BE2C (cell line): ENCODE data around the gene AMN.
A peak's percentile ranks its signal among the peaks of the same experiment; 100 is the strongest.

Experiments
- DNase-seq: peaks from one replicate; pipeline ENCODE4 v3.0.0-alpha.2; 2020
- H3K27me3 ChIP-seq: fragments of 250-450 bp; sonication (Bioruptor Pico); 2 replicates; pipeline ENCODE4 v1.5.1; 2020; ENCODE audit warnings: mild to moderate bottlenecking
- H3K36me3 ChIP-seq: fragments of 250-450 bp; sonication (Bioruptor Pico); 2 replicates; pipeline ENCODE4 v1.5.1; 2020; ENCODE audit warnings: mild to moderate bottlenecking
- H3K4me1 ChIP-seq: fragments of 250-450 bp; sonication (Bioruptor Pico); 2 replicates; pipeline ENCODE4 v1.5.1; 2020
- H3K4me3 ChIP-seq: 2 replicates; pipeline ENCODE4 v1.5.1; 2011; ENCODE audit warnings: low read depth, low read length
- H3K9me3 ChIP-seq: fragments of 250-450 bp; sonication (Bioruptor Pico); 2 replicates; pipeline ENCODE4 v1.5.1; 2020
- TF ChIP-seq, protein P1 (sequence below): IDR thresholded peaks from 2 replicates; pipeline ENCODE4 v1.5.1; 2012; ENCODE audit warnings: mild to moderate bottlenecking, low read depth, low read length

Gene AMN

GRCh38 chr14:102878970-102879460 lies 43.4 kb upstream of the AMN start:
- no peaks in the 10 kb centered on the region for H3K9me3 ChIP-seq
- H3K4me1 ChIP-seq = no peaks in the 10 kb centered on the region
- H3K27me3 ChIP-seq = no peaks in the 10 kb centered on the region
- H3K4me3 ChIP-seq = no peak overlapping the region
- TF ChIP-seq, protein P1, sequence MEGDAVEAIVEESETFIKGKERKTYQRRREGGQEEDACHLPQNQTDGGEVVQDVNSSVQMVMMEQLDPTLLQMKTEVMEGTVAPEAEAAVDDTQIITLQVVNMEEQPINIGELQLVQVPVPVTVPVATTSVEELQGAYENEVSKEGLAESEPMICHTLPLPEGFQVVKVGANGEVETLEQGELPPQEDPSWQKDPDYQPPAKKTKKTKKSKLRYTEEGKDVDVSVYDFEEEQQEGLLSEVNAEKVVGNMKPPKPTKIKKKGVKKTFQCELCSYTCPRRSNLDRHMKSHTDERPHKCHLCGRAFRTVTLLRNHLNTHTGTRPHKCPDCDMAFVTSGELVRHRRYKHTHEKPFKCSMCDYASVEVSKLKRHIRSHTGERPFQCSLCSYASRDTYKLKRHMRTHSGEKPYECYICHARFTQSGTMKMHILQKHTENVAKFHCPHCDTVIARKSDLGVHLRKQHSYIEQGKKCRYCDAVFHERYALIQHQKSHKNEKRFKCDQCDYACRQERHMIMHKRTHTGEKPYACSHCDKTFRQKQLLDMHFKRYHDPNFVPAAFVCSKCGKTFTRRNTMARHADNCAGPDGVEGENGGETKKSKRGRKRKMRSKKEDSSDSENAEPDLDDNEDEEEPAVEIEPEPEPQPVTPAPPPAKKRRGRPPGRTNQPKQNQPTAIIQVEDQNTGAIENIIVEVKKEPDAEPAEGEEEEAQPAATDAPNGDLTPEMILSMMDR = no peak
- peaks cover 22% of the 10 kb centered on the region for H3K36me3 ChIP-seq
- DNase-seq = no peak

- DNase-seq = peak; percentile 35
- Histone ChIP-seq H3K36me3 (peaks cover 23% of the 10 kb centered on the region), H3K4me3 (no peak overlapping the region), H3K4me1 (no peaks in the 10 kb centered on the region), H3K27me3 (no peaks in the 10 kb centered on the region), H3K9me3 (no peaks in the 10 kb centered on the region)
- TF ChIP-seq, protein P1 = no peak
These were observed 40.1 kb upstream of the AMN start for GRCh38 chr14:102882226-102882906.

- no peaks in the 10 kb centered on the region for H3K9me3 ChIP-seq
- DNase-seq = no peak
- no peaks in the 10 kb centered on the region for H3K4me1 ChIP-seq
- H3K4me3 ChIP-seq = no peak overlapping the region
- peaks cover 19% of the 10 kb centered on the region for H3K36me3 ChIP-seq
- TF ChIP-seq, protein P1 = no peak
- H3K27me3 ChIP-seq = no peaks in the 10 kb centered on the region
These were observed 39.3 kb upstream of the AMN start for GRCh38 chr14:102883089-102883541.

DNA sequence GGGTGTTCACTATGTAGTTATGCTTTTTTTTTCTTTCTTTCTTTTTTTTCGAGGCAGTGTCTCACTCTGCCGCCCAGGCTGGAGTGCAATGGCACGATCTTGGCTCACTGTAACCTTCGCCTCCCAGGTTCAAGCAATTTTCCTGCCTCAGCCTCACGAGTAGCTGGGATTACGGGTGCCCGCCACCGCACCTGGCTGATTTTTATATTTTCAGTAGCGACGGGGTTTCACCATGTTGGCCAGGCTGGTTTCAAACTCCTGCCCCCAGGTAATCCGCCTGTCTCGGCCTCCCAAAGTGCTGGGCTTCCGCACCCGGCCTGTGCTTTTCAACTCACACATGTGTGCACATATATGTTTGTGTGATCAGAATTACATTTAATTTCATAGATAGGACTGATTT lies 38.9 kb upstream of the AMN start:
- H3K36me3 ChIP-seq = peaks cover 22% of the 10 kb centered on the region
- TF ChIP-seq, protein P1 = no peak

DNA sequence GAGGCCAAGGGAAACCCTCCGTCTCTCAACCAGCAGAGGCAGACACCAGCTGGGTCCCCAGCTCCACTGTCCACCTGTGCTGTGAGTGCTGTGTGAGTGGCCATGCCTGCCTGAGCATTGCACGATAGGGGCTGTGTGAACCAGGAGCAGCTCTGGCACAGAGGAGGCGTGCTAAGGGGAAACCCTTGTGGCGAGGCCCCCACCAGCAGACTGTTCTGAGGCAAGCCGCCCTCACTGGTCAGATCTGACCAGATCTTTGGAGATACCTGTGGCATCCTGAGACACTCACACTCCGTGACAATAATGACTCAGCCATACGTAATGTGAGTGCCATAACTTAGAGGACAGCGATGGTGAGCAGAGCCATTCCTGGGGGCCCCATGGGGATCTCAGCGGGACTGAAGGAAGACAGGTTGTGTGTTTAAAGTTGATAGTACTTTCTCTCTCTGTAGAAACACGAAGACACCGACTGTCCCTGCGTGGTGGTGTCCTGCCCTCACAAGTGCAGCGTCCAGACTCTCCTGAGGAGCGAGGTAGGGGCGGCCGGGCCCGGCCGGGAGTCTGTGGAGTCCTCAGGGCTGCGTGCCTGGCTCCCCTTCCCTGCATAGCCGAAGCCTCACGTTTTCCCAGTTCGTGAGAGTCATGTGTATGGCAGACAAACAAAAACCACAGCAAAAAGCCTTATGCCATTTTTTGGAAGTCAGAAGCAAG lies 36.6 kb upstream of the AMN start:
- DNase-seq = no peak
- Histone ChIP-seq H3K9me3 (no peaks in the 10 kb centered on the region), H3K27me3 (no peaks in the 10 kb centered on the region), H3K4me3 (no peak overlapping the region), H3K36me3 (peaks cover 17% of the 10 kb centered on the region), H3K4me1 (no peaks in the 10 kb centered on the region)
- TF ChIP-seq, protein P1 = no peak

More for the DNA sequence above, 38.9 kb upstream of the AMN start:
- H3K9me3 ChIP-seq = no peaks in the 10 kb centered on the region
- no peaks in the 10 kb centered on the region for H3K4me1 ChIP-seq
- no peak for DNase-seq
- H3K4me3 ChIP-seq = no peak overlapping the region
- H3K27me3 ChIP-seq = no peaks in the 10 kb centered on the region

GRCh38 chr14:102888748-102889147 lies 33.7 kb upstream of the AMN start:
- Histone ChIP-seq H3K27me3 (no peaks in the 10 kb centered on the region), H3K4me3 (no peak overlapping the region), H3K4me1 (no peaks in the 10 kb centered on the region), H3K36me3 (peaks cover 17% of the 10 kb centered on the region), H3K9me3 (no peaks in the 10 kb centered on the region)
- DNase-seq = no peak
- TF ChIP-seq, protein P1 = no peak
